ENCODE data around the gene DMRTA1. TPM values are rescaled to one million over a fixed set of nuclear protein-coding genes. Genes with fewer than 3 reads are reported as not detected.

Gene DMRTA1
- 0.18 and 0.19 TPM in 2 replicates for total RNA-seq

DNA sequence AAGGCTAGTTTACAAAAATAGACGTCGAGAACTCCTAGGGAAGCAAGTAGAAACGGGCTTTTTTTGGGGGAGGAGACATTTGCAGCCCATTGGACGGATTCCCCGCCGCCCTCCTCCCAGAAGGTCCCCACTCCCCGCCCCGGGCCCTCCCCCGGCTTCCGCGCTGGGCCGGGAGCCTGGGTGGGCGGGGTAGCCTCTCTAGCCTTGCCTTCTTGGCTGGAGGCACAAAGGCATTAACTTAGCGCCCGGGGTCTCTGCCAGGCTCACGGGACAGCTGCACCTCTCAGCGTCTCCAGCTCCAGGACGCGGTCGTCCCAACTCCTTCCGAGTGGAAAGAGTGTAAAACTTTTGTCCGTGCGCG is at the start of gene DMRTA1:
TSS of gene DMRTA1 (plus strand) at position 236 of the 361 bp plus-strand sequence. CDS start 242 bp downstream, outside the sequence.

